Glomerular endothelial cell (primary cell): ENCODE results near the gene NEK10. TPM values are rescaled to one million over a fixed set of nuclear protein-coding genes. Genes with fewer than 3 reads are reported as not detected.
"Not testable (repeated sequence)": the region's sequence is repeated elsewhere in the genome, so short reads cannot be mapped to it uniquely, and the experiment has no call there.

Experiments used
- DNase-seq: peaks from one replicate; pipeline ENCODE4 v3.0.0-alpha.2; 2011; ENCODE audit warnings: low read depth, low spot score; ENCODE audit errors: extremely low read depth
- total RNA-seq: library from RNA; depleted of rRNA; stranded (reverse); fragments of >200 nt; gene quantifications from 2 replicates; pipeline ENCODE4 v1.2.3, GENCODE V29; 2015

NEK10 gene
- total RNA-seq, 1 donor from 2014 or later: 8.5 TPM

GRCh38 chr3:27317096-27317495 is 52.1 kb downstream of the NEK10 start:
- DNase-seq: no peak

DNA sequence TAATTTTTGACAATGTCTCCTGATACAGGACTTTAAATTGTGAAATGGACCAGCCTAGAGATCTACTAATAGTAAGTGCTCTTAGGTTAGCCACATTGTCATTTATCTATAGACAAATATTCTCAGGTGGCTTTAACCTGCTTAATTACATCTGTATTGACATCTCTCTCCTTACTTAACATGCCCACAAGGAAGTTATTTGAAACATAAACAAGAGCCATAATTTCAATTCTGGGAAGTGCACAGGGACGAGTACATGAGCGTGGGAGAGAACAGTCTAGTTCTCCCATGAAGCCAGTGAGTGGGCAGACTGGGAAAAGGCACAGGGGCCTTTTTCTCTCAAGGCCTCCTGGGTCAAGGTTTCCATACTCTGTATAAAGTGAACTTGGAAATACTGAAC is 54.2 kb downstream of the NEK10 start:
- no peak for DNase-seq

- peak; percentile 78 for DNase-seq
Observed at GRCh38 chr3:27312044-27312668, 57.0 kb downstream of the NEK10 start.

DNA sequence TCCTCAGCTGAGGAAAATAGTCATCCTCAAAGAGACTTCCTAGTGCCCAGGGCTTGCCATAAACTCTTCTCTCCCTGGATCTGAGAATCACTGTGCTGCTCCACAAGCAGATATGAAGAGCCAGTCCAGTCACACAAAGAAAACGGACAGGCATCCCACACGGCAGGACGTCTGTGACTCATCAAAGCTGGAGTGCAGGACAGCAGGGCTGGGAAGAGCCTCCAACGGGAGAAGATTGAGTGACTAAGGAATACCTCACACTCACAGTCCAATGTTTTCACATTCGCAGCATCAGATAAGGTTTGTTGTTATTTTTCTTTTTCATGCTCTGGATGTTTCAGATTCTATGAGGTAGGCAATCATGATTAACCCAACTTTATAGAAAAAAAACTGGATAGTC is 57.8 kb downstream of the NEK10 start:
- no peak for DNase-seq

DNA sequence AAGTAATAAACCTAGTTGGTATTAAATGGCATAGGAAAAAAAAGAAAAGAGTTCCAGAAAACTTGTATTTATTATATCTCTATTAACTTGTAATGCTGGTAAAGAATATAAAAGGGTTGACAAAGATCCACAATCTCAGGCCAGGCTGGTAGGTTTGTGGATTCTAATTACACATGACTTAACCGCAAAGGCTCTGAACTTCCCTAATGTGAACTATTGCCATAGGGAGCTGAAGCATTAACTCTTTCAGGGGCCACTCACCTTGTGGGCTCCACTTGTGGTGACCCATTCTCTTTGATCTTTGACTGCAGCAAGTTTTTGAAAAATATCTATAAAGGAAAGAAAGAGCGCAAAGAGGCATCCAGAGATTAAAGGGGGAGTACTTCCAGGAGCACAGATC is 58.5 kb downstream of the NEK10 start:
- no peak for DNase-seq

DNA sequence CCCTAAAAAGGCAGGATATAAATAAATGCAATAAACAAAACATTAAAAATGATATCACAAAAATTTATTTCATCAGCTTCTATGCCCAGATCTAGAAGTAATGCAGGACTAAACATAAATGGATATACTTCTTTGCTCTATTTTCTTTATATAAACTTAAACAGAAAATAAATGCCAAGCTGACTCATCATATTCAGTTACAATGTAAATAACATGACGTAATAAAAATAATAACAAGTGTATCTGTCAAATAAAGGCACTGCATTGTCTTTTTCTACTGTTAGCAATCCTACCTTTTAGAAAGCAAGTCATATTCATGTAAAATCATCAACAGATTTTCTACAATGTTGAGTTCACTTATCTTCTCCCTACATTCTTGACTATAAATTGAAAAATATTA is 61.6 kb downstream of the NEK10 start:
- DNase-seq: no peak

GRCh38 chr3:27302891-27303290 is 66.3 kb downstream of the NEK10 start:
- no peak for DNase-seq

DNA sequence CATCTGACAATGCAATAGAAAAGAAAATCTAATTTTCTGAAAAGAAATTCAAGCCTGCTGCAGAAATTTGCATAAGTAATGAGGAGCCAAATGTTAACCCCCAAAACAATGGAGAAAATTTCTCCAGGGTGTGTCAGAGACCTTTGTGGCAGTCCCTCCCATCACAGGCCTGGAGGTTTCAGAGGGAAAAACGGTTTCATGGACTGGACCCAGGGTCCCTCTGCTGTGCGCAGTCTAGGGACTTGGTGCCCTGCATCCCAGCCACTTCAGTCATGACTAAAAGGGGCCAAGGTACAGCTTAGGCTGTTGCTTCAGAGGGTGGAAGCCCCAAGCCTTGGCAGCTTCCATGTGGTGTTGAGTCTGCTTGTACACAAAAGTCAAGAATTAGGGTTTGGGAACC is 70.2 kb downstream of the NEK10 start:
- DNase-seq: not testable (repeated sequence)

DNA sequence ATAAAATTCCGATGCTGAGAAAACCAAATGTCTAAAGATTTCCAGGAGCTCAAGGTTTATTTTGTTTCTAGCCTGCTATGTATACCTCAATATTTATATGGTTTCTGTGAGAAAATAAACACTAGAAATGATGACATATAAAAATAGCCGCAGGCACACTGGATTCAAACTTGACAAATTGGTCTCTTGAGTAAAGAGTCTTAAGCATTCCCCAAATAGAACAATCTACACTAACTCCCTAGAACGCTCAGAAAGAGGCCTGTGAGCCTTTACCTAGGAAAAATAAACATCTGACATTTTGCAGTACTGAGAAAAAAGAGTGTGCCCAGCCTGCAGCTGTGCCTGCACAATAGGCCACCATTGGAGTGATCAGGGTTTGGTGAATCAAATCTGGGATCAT is 75.2 kb downstream of the NEK10 start:
- no peak for DNase-seq

DNA sequence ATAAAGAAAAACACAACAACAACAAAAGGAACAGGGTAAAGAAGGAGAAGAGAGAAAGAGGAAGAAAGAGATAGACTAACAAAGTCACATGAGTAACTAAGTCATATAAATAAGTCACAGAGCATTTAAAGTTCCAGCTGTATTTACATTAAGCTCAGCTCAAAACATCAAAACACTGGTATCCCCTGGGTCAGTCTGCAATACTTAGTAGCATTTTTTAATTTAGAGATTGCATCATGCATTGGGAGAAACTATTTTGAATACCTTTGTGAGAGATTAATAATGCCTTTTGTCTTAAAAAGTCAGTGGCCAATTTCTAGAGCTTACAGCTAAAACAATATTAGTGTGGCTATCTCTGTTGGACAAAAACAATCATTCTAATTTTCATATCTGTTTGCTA is 78.4 kb downstream of the NEK10 start:
- no peak for DNase-seq

DNA sequence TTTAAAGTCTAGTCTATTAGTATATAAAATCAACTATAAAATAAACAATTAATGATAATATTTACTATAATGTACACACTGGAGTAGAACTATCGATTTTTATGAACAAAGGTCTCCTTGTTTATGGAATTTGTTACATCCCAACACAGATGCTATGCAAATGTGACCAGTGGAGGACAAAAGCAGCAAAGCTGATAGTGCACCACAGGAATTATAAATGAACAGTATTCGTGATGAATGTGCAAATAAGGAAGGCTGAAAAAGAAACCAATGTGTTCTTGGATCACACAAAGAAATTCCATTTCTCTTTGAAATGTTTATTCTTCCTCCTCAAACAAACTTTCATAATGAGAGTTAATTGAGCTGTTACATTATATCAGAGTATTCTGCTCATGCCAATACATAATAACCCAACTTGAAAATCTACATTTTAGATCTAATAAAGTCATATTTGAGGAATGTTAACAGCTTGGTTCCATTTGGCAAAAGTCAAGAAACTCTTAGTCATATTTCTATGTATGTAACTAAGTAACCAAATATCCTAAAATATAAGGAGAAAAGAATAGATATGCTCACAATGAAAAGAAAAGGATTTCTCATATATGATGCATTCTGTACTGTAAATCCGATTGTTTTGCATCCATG is 79.3 kb downstream of the NEK10 start:
- no peak for DNase-seq

- DNase-seq: no peak
Observed at GRCh38 chr3:27287052-27287451, 82.1 kb downstream of the NEK10 start.

DNA sequence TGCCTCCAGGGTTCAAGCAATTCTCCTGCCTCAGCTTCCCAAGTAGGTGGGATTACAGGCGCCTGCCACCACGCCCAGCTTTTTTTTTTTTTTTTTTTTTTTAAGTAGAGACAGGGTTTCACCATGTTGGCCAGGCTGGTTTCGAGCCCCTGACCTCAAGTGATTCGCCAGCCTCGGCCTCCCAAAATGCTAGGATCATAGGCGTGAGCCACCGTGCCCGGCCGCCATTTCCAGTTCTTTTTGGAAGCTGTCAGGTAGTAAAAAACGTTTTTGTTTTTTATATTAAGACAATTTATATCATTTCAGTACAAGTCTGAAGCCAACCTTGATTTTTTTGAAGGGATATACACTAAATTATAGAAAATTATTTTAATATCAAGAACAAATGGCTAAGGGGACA is 82.7 kb downstream of the NEK10 start:
- not testable (repeated sequence) for DNase-seq

DNA sequence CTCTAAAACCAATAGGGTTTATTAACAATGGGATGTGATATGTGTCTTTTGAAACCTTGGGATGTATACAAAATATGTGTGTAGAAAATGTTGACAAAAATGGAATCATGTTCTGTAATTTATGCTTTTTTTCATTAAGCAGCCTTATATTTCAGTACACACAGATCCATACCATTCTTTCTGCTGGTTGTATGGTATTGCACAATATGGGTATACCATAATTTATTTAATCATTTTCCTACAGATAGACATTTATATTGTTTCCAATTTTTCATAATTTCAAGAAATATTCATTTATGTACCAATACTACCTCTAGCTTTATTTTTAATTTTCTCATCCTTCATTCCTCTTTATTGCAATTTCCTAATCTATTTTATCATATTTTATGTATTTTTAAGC is 83.5 kb downstream of the NEK10 start:
- DNase-seq: no peak

- no peak for DNase-seq
Observed at GRCh38 chr3:27281671-27282150, 87.5 kb downstream of the NEK10 start.

DNA sequence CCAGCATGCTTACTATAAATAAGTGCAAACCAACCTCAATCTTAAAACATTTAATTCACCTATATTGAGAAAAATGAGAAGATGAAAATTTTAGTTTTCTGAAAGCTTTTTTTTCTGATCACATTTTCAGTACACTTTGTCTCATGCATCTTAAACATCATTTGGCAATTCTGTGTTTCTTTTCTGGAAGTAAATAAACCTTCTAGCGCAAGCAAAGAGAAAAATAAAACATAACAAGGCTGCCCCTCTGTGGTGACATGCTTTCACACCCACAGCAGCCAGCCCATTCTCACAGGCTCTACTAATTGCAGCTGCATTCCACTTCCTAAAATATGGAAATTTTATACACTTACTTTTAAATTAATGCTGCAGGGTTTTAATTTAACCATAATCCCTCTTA is 90.1 kb downstream of the NEK10 start:
- DNase-seq: no peak

GRCh38 chr3:27278383-27279055 is 90.7 kb downstream of the NEK10 start:
- DNase-seq: no peak

DNA sequence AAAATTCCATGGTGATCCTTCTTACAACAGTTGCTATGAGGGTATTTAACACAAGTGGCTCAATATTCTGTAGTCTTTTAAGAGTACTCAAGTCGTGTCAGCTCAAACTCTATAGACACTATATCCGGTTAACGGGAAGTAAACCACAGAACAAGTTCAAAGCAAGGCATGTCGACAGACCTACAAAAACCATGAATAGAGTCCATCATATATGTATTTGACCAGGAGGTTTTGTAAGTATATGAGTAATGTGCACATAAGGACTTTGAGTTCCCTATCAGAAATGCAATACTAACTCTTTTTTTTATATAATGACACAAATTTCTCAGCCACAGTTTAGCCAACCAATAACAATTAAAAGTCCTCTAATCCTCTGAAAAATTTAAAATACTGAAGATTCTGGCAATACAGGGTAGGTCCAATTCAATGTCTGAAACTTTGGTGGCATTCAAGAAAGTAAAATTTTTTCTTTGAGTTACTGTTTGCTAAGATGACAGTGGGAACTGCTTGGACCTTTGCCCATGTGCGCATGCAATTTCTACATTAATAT is 93.7 kb downstream of the NEK10 start:
- no peak for DNase-seq

- DNase-seq: no peak
Observed at GRCh38 chr3:27271890-27272289, 97.3 kb downstream of the NEK10 start.

- no peak for DNase-seq
Observed at GRCh38 chr3:27254896-27255295, 114.3 kb downstream of the NEK10 start.

DNA sequence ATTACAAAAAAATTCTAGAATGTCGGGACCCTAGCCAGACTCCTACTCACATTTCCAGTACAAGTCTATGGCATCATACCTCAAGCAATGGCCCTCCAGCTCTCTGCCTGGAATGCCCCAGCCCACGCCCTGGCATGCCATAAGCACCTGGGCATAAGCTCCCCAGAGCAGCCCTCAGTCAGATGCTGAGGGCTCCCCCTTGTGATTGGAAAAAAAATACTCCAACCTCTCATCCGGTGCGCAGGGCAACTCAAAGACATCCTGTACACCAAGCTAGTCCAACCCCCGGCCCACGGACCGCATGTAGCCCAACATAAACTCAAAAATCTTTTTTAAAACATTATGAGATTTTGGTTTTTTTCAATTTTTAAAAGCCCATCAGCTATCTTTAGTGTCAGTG is 115.4 kb downstream of the NEK10 start:
- DNase-seq: peak; percentile 23

- DNase-seq: no peak
Observed at GRCh38 chr3:27253391-27253790, 115.8 kb downstream of the NEK10 start.
